Panc1 (cell line): ENCODE results near the gene WDR20. TPM values are rescaled to one million over a fixed set of nuclear protein-coding genes. Genes with fewer than 3 reads are reported as not detected.

Experiments
- ATAC-seq: fragments of 200-7000 bp; cut with Tn5 transposase; 2 replicates; pipeline ENCODE4 v1.9.1; 2020; ENCODE audit warnings: mild to moderate bottlenecking, moderate library complexity
- BruUV-seq: library from RNA; stranded (reverse); fragments of 400-500 nt; replicated peaks from 2 replicates; lab custom pipeline; 2021; lab: Mats Ljungman, UMichigan
- CTCF ChIA-PET: fragments of 300-600 bp; sonication (Branson Sonifier 250); formaldehyde crosslinking; loops from one replicate; lab custom pipeline; 2022; ENCODE audit warnings: antibody characterized with exemption; lab: Charles Lee
- POLR2A ChIA-PET: fragments of 300-600 bp; sonication (Branson Sonifier 250); formaldehyde crosslinking; loops from one replicate; lab custom pipeline; 2022; ENCODE audit warnings: antibody characterized with exemption; lab: Charles Lee
- DNase-seq: peaks from one replicate; pipeline ENCODE4 v3.0.0-alpha.2; 2010; ENCODE audit warnings: low read depth, low spot score
- H3K27ac ChIP-seq: 2 replicates; pipeline ENCODE4 v1.5.1; 2011; ENCODE audit warnings: mild to moderate bottlenecking, low read length, inconsistent platforms
- H3K27me3 ChIP-seq: fragments of 200-500 bp; sonication (Bioruptor generic); 2 replicates; pipeline ENCODE4 v1.6.0; 2014; ENCODE audit warnings: low read length, inconsistent platforms; ENCODE audit not compliant: control insufficient read depth, insufficient read depth
- H3K36me3 ChIP-seq: fragments of 200-500 bp; sonication (Bioruptor generic); 2 replicates; pipeline ENCODE4 v1.5.1; 2014; ENCODE audit warnings: inconsistent platforms, mild to moderate bottlenecking, low read length, moderate library complexity; ENCODE audit not compliant: control insufficient read depth, insufficient read depth
- H3K4me1 ChIP-seq: 2 replicates; pipeline ENCODE4 v1.5.1; 2011; ENCODE audit warnings: inconsistent platforms, mild to moderate bottlenecking, low read length, moderate library complexity; ENCODE audit not compliant: control insufficient read depth, insufficient read depth
- H3K4me3 ChIP-seq, 2 experiments: 2 replicates each; pipeline ENCODE4 v1.5.1; 2011 to 2012; ENCODE audit warnings: low read depth in 2 of 2, low read length in 2 of 2, mild to moderate bottlenecking in 2 of 2, inconsistent platforms in 1 of 2, moderate library complexity in 1 of 2
- H3K9me3 ChIP-seq: fragments of 200-500 bp; sonication (Bioruptor generic); 2 replicates; pipeline ENCODE4 v1.5.1; 2014; ENCODE audit warnings: low read depth, mild to moderate bottlenecking, inconsistent platforms, low read length, moderate library complexity; ENCODE audit not compliant: control insufficient read depth, insufficient read depth
- POLR2AphosphoS5 ChIP-seq: IDR thresholded peaks from 2 replicates; pipeline ENCODE4 v1.6.1; 2012; ENCODE audit warnings: mild to moderate bottlenecking, low read depth, low read length, moderate library complexity
- SIN3A ChIP-seq: IDR thresholded peaks from 2 replicates; pipeline ENCODE4 v1.6.1; 2012; ENCODE audit warnings: low read depth, mild to moderate bottlenecking, low read length, moderate library complexity, borderline replicate concordance; ENCODE audit not compliant: insufficient read depth
- TCF7L2 ChIP-seq: IDR thresholded peaks from 2 replicates; pipeline ENCODE4 v1.6.1; 2011; ENCODE audit warnings: mild to moderate bottlenecking, low read depth, low read length, inconsistent platforms
- in situ Hi-C: cut with HindIII; loops from 2 replicates; pipeline ENCODE4 v1.10.0; 2016; ENCODE audit warnings: low sequenced_read_pairs, low pct_unique_long_range_greater_than_20kb
- intact Hi-C: fragments of 100-400 bp; cut with micrococcal nuclease; formaldehyde crosslinking; loops from one replicate; pipeline ENCODE4 v1.10.0; 2022; ENCODE audit not compliant: unreplicated experiment
- total RNA-seq: library from RNA; stranded (reverse); gene quantifications from one replicate; pipeline ENCODE4 v1.2.1, GENCODE V29; 2021; ENCODE audit not compliant: unreplicated experiment
- TF ChIP-seq, protein P1 (sequence below), 2 experiments: IDR thresholded peaks; 2 replicates each; pipeline ENCODE4 v1.6.1; 2011 to 2012; ENCODE audit warnings: low read depth in 2 of 2, control low read depth in 1 of 2, low read length in 1 of 2, mild to moderate bottlenecking in 1 of 2, moderate library complexity in 1 of 2; ENCODE audit not compliant: insufficient read depth in 1 of 2
- TF ChIP-seq, protein P2 (sequence below): fragments of 450-650 bp; IDR thresholded peaks from 2 replicates; pipeline ENCODE4 v1.5.1; 2017; ENCODE audit warnings: mild to moderate bottlenecking

WDR20 gene
- total RNA-seq, 1 experiment from 2014 or later = 20.2 TPM

DNA sequence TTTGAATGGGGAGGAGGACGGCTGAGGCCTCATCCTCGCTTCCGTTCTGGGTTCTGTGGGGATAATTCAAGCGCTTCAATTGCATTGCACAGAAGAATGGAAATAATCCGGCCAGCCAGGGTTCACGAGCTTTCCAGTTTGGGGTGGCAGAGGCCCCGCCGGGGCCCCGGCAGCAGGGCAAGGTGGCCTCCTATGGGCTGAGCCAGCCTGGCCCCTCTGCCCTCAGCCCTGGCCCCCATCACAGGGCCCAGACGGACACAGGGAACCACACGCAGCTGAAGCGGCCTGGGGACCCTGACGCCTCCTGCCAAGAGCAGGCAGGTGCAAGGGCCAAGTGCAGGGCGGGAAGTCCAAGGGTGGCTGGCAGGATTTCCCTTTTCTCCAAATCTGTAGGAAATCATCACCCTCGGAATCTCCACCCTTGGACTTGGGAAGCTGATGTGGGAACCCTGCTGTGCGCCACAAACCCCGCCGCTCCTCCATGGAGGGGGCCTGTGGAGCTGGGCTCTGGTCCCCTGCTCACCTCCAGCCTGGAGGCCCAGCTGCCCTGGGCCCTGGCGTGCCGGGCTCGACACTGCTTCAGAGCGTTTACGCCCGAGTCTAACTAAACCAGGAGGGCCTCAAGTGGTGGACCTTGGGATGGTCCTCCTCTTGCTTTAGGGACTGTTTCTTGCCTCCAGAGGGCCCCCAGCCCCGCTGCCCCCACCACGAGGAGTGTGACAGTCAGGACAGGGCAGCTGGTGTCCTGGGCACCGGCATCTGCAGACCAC lies 86.8 kb downstream of the WDR20 start:
- DNase-seq (no peak), ATAC-seq (0 out of 2 replicates have a peak, but pooled peaks have one; percentile 19)
- no peaks in the 10 kb centered on the region; the same call in 1 of the 2 replicates for H3K36me3 ChIP-seq
- H3K9me3 ChIP-seq = no peaks in the 10 kb centered on the region
- ChIA-PET CTCF (no interaction called here), POLR2A (no interaction called here)
- H3K4me1 ChIP-seq = no peaks in the 10 kb centered on the region
- in situ Hi-C loops = no loop called here
- BruUV-seq = no TSS peak
- H3K4me3 ChIP-seq = no peak overlapping the region
- intact Hi-C loops = no loop called here
- TF ChIP-seq, protein P1, sequence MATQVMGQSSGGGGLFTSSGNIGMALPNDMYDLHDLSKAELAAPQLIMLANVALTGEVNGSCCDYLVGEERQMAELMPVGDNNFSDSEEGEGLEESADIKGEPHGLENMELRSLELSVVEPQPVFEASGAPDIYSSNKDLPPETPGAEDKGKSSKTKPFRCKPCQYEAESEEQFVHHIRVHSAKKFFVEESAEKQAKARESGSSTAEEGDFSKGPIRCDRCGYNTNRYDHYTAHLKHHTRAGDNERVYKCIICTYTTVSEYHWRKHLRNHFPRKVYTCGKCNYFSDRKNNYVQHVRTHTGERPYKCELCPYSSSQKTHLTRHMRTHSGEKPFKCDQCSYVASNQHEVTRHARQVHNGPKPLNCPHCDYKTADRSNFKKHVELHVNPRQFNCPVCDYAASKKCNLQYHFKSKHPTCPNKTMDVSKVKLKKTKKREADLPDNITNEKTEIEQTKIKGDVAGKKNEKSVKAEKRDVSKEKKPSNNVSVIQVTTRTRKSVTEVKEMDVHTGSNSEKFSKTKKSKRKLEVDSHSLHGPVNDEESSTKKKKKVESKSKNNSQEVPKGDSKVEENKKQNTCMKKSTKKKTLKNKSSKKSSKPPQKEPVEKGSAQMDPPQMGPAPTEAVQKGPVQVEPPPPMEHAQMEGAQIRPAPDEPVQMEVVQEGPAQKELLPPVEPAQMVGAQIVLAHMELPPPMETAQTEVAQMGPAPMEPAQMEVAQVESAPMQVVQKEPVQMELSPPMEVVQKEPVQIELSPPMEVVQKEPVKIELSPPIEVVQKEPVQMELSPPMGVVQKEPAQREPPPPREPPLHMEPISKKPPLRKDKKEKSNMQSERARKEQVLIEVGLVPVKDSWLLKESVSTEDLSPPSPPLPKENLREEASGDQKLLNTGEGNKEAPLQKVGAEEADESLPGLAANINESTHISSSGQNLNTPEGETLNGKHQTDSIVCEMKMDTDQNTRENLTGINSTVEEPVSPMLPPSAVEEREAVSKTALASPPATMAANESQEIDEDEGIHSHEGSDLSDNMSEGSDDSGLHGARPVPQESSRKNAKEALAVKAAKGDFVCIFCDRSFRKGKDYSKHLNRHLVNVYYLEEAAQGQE (IDR thresholded peaks at IDR 0.05; ENCODE audit: insufficient read depth in 1 of 2, low read depth in 2 of 2, low read length in 1 of 2) = no peak
- TF ChIP-seq SIN3A = no peak
- TF ChIP-seq POLR2AphosphoS5 = no peak
- H3K27ac ChIP-seq = no peak overlapping the region
- no peaks in the 10 kb centered on the region for H3K27me3 ChIP-seq

DNA sequence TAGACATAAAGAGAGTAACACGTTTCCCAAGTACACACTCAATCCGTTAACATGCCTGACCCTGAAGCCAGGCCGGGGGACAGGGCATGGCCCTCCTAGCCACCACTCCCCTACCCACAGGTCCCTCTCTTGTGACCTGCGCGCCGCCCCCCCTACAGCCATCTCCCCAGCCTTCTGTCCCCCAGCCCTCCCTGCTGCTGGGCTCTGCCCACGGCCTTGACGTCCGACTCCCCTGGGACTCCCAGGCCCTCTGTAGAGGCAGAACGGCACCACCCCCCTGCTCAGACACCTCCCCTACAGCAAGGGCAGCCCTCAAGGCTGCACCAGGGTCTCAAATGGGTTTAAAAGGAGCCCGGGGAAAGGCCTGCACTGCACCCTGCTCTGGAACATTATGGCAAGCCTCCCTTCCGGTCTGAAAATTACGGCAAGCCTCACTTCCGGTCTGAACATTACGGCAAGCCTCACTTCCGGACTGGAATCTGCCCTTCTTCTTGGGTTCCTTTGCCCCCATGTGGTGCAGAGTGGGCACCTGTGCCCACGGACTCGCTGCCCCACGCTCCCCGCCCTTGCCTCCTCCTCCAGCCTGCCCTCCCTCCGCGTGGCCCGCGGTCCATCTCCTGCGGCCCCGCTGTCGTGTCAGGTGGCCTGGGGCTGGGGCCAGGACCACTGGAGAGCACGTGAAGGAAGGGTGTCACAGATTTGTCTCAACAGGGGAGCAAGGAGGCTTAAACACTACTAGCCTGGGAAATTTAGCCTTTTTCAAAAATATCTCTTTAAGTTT lies 87.7 kb downstream of the WDR20 start:
- BruUV-seq = no TSS peak
- Histone ChIP-seq H3K9me3 (no peaks in the 10 kb centered on the region), H3K27ac (no peak overlapping the region), H3K4me3 (no peak overlapping the region), H3K36me3 (no peaks in the 10 kb centered on the region; the same call in 1 of the 2 replicates), H3K27me3 (no peaks in the 10 kb centered on the region), H3K4me1 (no peaks in the 10 kb centered on the region)
- ChIA-PET CTCF (no interaction called here), POLR2A (no interaction called here)
- ATAC-seq = no peak
- DNase-seq = no peak
- intact Hi-C loops (no loop called here), in situ Hi-C loops (no loop called here)
- TF ChIP-seq, protein P1 (IDR thresholded peaks at IDR 0.05; ENCODE audit: insufficient read depth in 1 of 2, low read depth in 2 of 2, low read length in 1 of 2) = no peak
- TF ChIP-seq SIN3A (no peak), TCF7L2 (no peak)
- TF ChIP-seq, protein P2, sequence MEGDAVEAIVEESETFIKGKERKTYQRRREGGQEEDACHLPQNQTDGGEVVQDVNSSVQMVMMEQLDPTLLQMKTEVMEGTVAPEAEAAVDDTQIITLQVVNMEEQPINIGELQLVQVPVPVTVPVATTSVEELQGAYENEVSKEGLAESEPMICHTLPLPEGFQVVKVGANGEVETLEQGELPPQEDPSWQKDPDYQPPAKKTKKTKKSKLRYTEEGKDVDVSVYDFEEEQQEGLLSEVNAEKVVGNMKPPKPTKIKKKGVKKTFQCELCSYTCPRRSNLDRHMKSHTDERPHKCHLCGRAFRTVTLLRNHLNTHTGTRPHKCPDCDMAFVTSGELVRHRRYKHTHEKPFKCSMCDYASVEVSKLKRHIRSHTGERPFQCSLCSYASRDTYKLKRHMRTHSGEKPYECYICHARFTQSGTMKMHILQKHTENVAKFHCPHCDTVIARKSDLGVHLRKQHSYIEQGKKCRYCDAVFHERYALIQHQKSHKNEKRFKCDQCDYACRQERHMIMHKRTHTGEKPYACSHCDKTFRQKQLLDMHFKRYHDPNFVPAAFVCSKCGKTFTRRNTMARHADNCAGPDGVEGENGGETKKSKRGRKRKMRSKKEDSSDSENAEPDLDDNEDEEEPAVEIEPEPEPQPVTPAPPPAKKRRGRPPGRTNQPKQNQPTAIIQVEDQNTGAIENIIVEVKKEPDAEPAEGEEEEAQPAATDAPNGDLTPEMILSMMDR = no peak
